HG02943 (cell line): Measurements from ENCODE around the gene CNBP.

Experiments used
- ATAC-seq: cut with Tn5 transposase; IDR thresholded peaks from one replicate; pipeline ENCODE4 v1.9.1; 2021; ENCODE audit warnings: mild to moderate bottlenecking, low read depth, moderate library complexity; ENCODE audit not compliant: unreplicated experiment

CNBP gene

GRCh38 chr3:129132097-129132866, 51.4 kb downstream of the CNBP start:
- ATAC-seq: no peak

DNA sequence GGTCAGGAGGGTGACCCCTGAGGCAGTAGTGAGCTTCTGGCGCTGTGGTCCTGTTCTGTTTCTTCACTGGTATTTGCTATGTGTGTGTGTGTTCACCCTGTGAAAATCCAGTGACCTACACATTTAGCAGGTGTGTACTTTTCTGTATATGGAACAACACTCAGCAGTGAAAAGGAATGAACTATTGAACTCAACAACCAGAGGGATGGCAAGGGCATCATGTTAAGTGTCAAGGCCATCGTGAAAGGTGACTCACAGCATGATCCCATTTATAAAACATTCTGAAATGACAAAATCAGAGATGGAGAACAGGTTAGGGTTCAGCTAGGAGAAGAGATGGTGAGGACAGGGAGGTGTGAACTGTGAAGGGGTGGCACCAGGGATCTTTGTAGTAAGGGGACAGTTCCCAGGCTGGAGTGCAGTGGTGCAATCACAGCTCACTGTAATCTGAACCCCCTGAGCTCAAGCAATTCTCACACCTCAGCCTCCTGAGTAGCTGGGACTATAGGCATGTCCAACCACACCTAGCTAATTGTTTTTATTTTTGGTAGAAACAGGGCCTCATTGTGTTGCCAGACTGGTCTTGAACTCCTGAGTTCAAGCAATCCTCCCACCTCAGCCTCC, 52.1 kb downstream of the CNBP start:
- no peak for ATAC-seq

GRCh38 chr3:129130291-129130813, 53.3 kb downstream of the CNBP start:
- ATAC-seq: no peak

DNA sequence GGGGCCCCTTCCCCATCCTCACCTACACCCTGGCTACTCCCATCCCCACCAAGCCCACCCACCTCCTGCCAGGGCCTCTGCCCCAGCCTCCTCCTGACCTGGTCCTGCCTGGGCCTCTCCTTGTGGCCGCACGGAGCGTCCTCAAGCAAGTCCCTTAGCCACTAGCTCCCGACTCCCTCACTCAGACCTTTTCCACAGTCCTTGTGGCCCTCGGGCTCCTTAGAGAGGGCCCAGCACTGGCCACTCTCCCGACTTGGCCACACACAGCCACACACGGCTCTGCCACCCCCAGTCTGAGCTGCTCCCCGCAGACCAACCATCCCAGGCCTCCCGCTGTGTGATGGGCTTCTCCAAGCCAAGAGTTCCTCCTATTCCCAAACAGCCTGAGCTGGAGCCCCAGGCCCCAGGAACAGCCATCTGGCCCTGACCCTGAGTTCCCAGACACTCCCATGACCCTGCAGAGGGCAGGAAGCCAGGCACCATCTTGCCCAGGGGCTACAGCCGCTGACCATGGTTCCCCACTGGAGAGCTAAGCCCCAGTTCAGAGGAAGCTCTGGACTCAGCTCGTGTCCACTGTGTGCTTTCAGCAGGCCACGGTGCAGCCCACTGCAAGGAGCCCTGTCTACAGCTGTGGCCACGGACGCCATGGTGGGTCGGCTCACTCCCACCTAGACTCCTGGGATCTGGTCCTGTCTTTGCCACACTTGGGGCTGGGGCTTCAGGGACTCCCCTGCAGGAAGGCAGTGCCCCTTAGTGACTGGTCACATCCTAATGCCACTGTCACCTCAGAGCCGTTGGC, 55.1 kb downstream of the CNBP start:
- no peak for ATAC-seq

DNA sequence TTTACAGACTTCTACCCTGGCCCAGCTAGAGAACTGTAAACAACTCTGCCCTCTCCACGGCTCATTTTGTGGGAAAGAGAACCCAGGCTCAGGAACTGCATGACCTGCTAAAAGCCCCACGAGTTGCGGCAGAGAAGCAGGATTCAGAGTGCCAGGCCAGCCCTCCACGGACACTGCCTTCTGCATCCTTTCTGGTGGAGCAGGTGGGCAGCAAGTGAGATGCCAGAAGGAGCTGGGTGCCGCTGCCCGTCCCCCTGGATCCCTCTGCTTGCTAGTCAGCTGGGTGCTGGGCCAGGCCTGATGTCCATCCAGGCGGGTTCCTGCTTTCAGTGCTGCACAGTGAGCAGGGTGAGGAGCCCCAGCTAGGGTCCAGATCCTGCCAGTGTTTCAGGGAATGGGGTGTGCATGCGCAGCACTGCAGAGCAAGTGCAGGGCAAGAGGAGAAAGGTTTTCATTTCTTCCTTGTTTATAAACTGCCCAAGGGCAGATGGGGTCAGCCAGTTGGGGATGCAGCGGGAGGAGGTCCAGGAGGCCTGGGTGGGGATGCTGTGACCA, 56.9 kb downstream of the CNBP start:
- ATAC-seq: no peak

- no peak for ATAC-seq
Observed at GRCh38 chr3:129123314-129124060, 60.2 kb downstream of the CNBP start.

- ATAC-seq: no peak
Observed at GRCh38 chr3:129122412-129123011, 61.2 kb downstream of the CNBP start.

DNA sequence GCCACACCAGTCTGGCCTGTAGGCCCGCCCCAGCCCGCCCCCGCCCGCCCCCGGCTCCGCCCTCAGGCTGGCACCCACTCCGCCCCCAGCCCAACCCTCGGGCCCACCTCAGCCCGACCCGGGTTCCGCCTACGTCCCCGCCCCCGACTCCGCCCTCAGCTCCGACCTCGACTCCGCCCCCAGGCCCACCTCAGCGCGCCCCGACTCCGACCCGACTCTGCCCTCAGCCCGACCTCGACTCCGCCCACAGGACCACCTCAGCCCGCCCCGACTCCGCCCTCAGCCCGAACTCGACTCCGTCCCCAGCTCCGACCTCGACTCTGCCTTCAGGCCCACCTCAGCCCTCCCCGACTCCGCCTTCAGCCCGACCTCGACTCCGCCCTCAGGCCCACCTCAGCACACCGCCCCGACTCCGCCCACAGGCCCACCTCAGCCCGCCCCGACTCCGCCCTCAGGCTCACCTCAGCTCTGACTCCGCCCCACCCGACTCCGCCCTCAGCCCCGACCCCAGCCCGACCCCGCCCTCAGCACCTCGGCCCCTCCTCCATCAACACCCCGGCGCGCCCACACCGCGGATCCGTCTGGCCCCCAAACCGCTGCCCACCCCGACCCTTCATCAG, 61.8 kb downstream of the CNBP start, which contains the start of gene RAB43:
RAB43 (minus strand) TSS at position 13 of the 620 bp plus-strand sequence. CDS start 315 bp downstream, outside the sequence.
- ATAC-seq: peak; percentile 44

DNA sequence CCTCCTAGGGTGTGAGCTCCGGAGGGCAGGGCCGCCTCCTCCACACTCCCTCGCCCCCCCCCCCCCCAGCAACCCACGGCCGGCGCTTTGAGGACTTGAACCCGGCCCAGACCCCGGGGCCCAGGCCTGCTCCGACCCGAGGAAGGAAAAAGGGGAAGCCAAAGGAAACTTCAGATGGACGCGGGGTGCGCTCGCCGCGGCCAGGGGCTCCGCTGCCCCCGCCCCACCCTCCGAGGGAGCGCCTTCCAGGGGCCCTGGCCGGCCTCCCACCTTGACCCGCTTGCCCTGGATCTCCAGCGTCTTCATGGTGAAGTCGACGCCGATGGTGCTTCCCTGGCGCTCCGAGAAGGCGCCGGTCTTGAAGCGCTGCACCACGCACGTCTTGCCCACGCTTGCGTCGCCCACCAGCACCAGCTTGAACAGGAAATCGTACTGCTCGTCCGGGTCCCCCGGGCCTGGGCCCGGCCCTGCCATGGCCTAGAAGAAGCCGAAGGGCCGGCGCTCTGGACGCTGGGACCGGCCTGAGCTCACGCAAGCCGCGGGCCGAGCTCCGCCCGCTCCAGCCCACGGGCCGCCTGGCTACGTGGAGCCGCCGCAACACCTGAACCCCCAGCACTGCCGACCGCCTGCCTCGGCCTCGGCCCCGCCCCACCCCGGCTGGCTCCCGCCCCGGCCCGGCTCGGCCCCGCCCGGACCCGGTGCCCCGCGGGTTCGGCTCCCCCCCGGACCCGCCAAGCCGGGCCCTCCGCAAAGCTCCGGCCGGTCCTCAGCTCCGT, 62.5 kb downstream of the CNBP start:
- ATAC-seq: no peak

GRCh38 chr3:129120254-129121004, 63.3 kb downstream of the CNBP start:
- peak; percentile 64 for ATAC-seq

GRCh38 chr3:129119365-129120100, 64.2 kb downstream of the CNBP start:
- no peak for ATAC-seq

- ATAC-seq: no peak
Observed at GRCh38 chr3:129118745-129119144, 65.0 kb downstream of the CNBP start.
